HG02759 (cell line): ENCODE data around the gene PPP1CA.

Source experiments
- ATAC-seq: cut with Tn5 transposase; IDR thresholded peaks from one replicate; pipeline ENCODE4 v1.9.1; 2021; ENCODE audit warnings: mild to moderate bottlenecking, moderate library complexity; ENCODE audit not compliant: unreplicated experiment

PPP1CA gene

GRCh38 chr11:67387518-67387917 is 14.1 kb downstream of the PPP1CA start:
- ATAC-seq, result no peak

- no peak for ATAC-seq
Observed at GRCh38 chr11:67387069-67387468, 14.6 kb downstream of the PPP1CA start.

- ATAC-seq, result no peak
Observed at GRCh38 chr11:67384851-67385366, 16.7 kb downstream of the PPP1CA start.

GRCh38 chr11:67382276-67383136 is 19.2 kb downstream of the PPP1CA start:
- ATAC-seq, result peak; percentile 58

GRCh38 chr11:67381244-67381972 is 20.2 kb downstream of the PPP1CA start:
- ATAC-seq, result no peak

- ATAC-seq, result no peak
Observed at GRCh38 chr11:67379061-67380058, 22.3 kb downstream of the PPP1CA start.

- ATAC-seq, result no peak
Observed at GRCh38 chr11:67378544-67378943, 23.1 kb downstream of the PPP1CA start.

- no peak for ATAC-seq
Observed at GRCh38 chr11:67376873-67377808, 24.5 kb downstream of the PPP1CA start.

- ATAC-seq, result no peak
Observed at GRCh38 chr11:67376063-67376820, 25.4 kb downstream of the PPP1CA start.

- no peak for ATAC-seq
Observed at GRCh38 chr11:67375320-67376055, 26.2 kb downstream of the PPP1CA start.

GRCh38 chr11:67374571-67375281 is 26.9 kb downstream of the PPP1CA start:
- no peak for ATAC-seq

- ATAC-seq, result no peak
Observed at GRCh38 chr11:67373648-67374570, 27.7 kb downstream of the PPP1CA start.

GRCh38 chr11:67372993-67373647 is 28.5 kb downstream of the PPP1CA start, which contains the start of gene CLCF1:
Gene CLCF1, minus strand, starts transcription at chr11:67373598. Its CDS starts 59 bp downstream, at chr11:67373539.
- no peak for ATAC-seq

- no peak for ATAC-seq
Observed at GRCh38 chr11:67372321-67372992, 29.2 kb downstream of the PPP1CA start.

- ATAC-seq, result no peak
Observed at GRCh38 chr11:67371911-67372320, 29.7 kb downstream of the PPP1CA start.
